Activated CD4-positive, CD25-positive, alpha-beta regulatory T cell treated with anti-CD3 and anti-CD28 coated beads, Interleukin-2, amount 50 U/mL, for 24 hours (primary cell): Measurements from ENCODE around the gene C1S.
"Not testable (repeated sequence)": the region's sequence is repeated elsewhere in the genome, so short reads cannot be mapped to it uniquely, and the experiment has no call there.

Experiments
- ATAC-seq, 2 donors: fragments of 150-1000 bp; cut with Tn5 transposase; one replicate each; pipeline ENCODE4 v1.10.0; 2021; ENCODE audit warnings: mild to moderate bottlenecking in 1 of 2, moderate library complexity in 1 of 2

The C1S gene

DNA sequence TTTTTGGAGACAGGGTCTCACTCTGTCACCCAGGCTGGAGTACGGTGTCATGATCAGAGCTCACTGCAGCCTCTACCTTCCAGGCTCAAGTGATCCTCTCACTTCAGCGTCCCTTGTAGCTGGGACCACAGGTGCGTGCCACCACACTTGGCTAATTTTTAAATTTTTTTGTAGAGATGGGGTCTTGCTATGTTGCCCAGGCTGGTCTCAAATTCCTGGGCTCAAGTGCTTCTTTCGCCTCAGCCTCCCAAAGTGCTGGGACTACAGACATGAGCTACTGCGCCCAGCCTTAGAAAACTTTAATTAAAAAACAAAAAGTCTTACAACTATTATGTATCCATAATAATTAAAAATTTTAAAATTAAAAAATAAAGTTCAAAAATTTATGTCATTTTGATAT lies 46.7 kb downstream of the C1S start:
- ATAC-seq = not testable (repeated sequence)

DNA sequence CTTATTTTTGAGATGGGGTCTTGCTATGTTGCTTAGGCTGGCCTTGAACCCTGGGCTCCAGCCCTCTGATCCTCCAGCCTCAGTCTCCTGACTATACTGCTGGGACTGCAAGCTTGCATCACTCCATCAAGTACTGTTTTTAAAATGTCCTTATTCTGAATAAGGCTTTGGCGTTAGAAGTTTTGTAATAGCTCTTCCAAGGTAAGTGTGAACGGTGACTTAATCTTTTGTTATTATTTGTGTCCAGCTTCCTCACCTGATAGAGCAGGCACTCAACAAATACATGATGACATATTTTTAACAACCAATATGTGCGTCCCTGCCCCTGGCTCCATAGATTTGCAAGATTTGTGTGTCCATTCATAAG lies 47.1 kb downstream of the C1S start:
- peak in 1 of 2 donors; percentile 5 for ATAC-seq

DNA sequence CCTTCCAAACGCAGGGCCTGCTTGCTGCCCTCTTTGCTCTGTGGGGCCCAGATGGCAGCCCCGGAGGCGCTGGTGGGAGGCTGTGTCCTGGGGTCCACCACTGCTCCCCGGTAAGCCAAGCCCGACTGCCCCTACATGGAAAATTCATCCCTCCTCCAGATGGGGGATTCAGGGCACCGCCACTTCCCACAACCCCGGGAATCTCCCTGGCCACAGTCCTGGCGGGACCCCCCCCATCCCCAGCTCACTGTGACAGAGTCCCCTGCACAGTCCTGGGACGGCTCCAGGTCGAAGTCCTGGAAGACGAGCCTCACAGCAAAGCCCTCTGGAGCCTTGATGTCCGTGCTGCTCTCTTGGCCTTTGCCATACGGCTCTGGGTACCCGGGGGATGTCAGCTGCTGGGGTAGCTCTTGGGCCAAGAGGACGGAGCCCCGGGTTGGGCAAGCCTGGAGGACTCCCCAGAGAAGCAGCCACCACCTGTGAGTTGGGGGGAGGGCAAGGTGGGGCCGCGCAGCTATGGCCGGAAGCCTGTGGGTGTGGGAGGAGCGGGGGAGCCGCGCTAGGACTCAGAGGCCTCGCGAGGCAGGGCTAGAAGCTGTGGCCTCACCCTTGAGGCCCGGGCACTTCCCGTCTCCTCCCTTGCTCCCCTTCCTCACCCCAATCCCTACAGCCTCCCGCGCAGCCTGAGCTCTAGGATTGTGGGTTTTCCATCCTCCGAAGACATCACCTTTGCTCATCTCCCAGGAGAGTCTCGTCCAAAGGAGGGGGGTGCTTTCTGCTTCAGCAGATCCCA lies 47.7 kb downstream of the C1S start:
- ATAC-seq = peak; percentile 95 to 97

DNA sequence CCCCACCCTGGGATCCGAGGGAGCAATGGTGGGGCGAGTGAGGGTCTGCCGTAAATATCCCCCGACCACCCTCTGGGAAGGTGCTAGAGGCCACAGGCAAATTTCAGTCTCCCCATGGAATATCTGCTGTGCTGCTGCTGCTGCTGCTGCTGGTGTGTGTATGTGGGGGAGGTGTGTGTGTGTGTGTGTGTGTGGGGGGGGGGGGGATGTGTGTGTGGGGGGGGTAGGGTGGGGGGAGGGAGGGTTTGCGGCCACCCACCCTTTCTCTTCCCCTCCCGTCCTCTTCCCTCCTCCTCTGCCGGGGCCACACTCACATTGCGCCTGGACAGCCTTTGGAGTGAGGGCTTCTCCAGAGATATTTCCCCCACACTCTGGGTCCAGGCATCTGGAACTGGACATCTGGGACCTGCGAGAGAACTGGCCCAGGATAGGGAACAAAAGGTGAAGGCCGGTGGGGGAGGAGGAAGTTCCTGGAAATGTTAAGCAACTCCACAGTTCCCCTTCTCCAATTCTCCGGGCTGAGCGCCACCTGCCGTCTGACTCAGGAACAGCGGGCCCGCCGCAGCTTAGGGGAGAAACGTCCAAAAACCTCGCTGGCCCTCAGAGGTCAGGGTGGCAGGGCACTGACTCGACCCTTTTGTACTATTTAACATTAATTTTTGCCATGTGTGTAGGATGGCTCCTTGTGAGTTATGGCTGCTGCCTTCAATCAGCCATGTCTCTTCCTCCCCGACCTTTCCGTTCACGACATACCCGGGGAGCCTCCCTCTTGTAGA lies 48.5 kb downstream of the C1S start, which contains the start of gene C1RL:
TSS of gene C1RL (minus strand) at position 419 of the 776 bp plus-strand sequence. CDS start at position 385, 34 bp downstream.
- ATAC-seq = peak; percentile 30 to 33

DNA sequence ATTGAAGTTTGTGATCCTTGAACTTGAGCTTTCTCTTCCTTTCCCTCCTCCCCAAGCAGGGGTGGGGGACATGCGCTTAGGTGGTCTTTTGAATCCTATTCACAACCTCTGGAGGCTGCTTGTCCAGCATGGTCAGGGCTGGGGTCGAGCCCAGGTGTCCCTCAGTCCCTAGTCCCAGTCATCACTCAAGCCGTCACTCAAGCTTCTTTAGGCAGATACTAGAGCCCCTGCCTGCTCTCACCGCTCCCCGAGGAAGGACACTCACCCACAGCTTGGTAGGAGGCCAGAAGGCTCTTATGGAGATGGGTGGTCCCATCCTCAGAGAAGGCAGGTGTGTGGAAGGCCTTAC lies 49.0 kb downstream of the C1S start:
- no peak for ATAC-seq

DNA sequence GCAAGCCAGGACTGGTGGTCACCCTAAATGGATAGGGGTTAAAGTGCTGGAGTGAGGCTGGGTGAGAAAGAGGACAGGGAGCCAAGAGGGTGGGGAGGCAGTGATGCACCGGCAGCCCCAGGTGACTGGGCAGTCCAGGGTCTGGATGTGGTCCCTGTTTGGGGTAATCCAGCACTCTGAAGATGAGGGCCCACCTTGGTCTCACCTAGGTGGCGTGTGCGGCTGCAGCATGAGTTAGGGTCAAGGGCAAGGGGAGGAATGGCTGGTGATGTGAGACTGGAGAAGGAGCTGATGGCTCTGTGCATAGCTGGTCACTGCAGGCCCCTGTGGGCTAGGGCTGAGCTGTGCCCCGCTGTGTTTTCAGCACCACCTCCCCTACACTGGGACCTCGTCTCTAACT lies 50.1 kb downstream of the C1S start:
- no peak for ATAC-seq

DNA sequence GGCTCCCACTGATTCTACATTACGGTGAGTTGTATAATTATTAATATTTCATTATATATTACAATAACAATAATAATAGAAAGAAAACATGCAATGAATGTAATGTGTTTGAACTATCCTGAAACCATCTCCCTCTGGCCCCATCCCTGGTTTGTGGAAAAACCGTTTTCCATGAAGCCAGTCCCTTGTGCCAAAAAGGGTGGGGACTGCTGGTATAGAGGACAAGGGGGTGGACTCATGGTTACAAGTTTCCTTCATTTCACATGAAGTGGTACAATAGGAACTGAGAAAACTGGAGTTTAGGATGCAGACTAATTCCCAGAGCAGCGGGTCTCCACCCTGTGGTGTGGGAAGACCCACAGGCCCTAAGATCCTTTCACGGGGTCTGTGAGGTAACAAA lies 51.5 kb downstream of the C1S start:
- no peak for ATAC-seq

DNA sequence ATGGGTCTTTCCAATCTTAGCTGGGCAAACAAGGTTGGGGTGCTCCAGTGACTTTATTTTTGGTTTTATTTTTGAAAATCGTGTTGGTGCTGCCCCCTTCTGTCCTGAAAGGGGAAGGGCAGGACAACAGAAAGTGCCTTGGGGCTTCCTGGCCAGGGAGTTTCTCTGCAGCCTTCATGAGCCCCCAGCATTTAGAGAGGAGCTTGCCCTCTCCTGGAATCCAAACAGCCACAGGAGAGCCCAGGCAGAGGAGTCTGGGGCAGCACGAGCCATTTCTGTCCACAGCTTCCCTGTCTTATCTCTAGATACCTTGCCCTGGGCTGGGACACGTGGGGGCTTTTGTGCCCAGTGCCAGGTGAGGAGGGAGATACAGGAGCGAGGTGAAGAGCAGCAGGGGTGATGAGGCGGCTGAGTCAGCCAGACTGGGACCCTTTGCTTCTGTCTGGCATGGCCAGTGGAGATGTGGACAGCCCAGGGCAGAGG lies 52.9 kb downstream of the C1S start:
- ATAC-seq = no peak

DNA sequence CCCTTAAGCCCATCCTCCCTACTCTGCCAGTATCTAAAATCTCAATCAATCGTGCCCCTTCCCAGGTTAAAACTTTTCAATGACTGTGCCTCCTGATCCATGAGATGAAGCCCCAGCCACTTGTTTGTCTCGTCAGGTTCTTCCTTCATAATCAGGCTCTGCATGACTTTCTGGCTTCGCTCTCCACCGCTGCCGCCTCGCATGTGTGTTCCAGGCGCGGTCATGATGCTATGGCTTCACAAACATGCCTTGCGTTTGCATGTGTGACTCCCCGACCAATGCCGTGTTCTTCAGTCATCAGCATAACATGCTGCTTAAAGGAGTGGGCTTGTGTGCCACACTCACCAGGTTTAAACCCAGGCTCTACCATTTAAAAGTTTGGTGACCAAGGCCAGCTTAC lies 53.5 kb downstream of the C1S start:
- no peak for ATAC-seq

DNA sequence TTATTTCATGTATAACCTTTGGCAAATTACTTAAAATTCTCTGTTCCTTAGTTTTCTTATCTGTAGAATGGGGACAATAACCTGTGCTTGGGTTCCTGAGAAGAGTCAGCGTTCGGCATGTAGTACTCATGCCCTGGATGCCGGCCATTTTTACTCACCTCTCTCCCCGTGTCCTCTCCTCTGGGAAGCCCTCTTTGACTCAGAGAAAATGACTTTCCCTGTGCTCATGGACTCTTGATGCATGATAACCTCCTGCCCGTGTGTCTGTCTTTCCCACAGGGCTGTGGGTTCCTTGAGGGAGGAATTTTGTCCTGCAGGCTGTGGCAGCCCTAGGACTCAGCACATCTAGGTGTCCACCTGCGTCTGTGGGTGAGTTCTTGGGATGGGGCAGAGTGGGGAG lies 54.3 kb downstream of the C1S start:
- ATAC-seq = no peak

DNA sequence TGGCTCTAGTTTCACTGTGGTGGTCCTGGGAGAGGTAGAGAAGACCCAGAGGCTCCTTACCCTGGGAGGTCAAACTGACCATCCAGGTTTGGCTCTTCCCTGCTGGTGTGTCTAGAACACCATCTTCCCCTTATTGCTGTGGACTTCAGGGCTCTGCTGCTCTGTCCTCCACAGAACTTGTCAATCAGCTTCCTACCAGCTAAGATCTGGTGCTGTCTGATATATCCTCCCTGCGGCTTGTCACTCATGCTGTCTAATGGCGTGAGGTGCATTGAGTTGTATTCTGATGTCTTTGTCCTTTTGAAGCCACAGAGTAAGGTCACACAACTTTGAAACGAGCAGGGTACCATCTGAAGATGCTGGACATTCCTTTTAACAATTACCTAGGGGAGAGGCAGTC lies 55.7 kb downstream of the C1S start:
- ATAC-seq = no peak

DNA sequence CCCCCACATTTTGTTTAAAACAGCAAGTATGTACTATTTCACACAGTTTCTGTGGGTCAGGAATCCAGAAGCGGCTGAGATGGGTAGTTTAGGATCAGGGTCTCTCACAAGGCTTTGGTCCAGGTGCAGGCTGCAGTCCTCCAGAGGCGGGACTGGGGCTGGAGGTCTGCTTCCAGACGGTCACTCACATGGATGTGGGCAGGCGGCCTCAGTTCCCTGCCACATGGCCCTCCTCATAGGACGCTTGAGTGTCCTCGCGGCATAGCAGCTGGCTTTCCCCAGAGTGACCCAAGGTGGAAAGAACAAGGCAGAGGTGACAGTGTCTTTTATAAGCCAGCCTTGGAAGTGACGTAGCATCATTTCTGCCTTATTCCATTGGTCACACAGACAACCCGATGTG lies 56.4 kb downstream of the C1S start:
- ATAC-seq = no peak

DNA sequence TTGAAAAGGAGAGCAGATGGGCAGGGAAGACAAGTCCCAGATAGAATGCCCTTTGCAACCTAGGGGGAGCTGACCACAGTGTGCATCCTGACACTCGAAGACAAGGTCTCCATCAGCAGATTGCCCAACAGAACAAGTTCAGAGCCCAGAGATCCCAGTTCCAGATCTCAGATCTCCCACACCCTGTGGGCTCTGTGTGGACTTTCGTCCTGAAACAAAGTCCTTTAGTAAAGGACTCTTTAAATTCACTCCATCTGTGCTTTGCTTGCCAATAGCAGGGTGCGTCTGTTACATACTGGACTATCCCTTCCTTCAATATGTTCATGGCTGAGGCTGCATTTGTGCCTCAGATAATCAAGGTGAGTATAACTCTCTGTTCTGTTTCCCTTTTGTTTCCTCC lies 57.2 kb downstream of the C1S start:
- ATAC-seq = no peak

DNA sequence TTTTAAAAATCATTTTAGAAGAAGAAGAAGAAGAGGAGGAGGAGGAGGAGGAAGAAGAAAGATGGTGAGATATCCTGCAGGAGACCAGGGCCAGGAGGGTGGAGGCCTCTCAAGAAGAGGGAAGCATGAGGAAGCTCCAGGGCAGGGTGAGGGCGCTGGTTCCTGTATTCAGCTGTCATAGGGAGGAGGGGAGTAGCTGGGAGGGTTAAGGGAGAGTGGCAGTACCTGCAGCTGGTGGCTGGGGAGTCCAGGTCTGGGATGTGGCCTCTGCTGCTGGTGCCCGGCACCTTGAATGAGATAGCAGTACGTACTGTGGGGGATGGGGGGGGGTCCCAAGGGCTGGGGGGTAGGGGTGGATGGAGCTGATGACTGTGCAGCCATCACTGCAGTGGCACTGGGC lies 58.4 kb downstream of the C1S start:
- ATAC-seq = no peak

DNA sequence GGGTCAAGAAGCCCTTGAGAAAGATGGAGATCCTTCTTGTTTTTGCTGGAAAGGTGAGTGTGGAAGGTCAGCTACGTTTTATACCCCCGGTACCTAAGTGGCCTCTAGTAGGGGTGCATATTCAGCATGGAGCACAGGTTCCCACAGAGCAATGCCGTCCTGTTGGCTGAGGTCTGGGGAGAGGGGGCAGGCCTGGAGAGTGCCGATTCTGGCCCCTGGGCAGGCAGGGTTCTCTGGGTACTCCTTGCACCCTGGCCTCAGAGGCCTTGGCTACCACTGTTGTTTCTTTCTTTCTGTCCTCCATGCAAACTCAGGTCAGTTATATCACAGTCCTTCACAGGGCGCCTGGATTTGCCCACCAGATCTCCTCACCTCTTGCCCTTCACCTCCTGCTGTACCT lies 59.6 kb downstream of the C1S start:
- ATAC-seq = no peak
